ENCODE measurements around the gene LIPE. TPM values are rescaled to one million over a fixed set of nuclear protein-coding genes. Genes with fewer than 3 reads are reported as not detected.

The LIPE gene
- total RNA-seq, 1 donor from 2014 or later = 10.8 TPM

GRCh38 chr19:42374826-42375376 is 52.3 kb downstream of the LIPE start:
- Mint-ChIP-seq H3K27ac (no peak overlapping the region), H3K9me3 (no peaks in the 10 kb centered on the region), H3K4me1 (no peaks in the 10 kb centered on the region), H3K36me3 (peaks cover 16% of the 10 kb centered on the region), H3K4me3 (no peak overlapping the region), H3K27me3 (ENCODE audit: low read depth) (peaks cover under 1% of the 10 kb centered on the region)
- TF ChIP-seq CTCF (IDR thresholded peaks at IDR 0.05; ENCODE audit: unreplicated experiment) = no peak
- no peak for DNase-seq (ENCODE audit: low spot score in 2 of 2, unreplicated experiment in 2 of 2)

DNA sequence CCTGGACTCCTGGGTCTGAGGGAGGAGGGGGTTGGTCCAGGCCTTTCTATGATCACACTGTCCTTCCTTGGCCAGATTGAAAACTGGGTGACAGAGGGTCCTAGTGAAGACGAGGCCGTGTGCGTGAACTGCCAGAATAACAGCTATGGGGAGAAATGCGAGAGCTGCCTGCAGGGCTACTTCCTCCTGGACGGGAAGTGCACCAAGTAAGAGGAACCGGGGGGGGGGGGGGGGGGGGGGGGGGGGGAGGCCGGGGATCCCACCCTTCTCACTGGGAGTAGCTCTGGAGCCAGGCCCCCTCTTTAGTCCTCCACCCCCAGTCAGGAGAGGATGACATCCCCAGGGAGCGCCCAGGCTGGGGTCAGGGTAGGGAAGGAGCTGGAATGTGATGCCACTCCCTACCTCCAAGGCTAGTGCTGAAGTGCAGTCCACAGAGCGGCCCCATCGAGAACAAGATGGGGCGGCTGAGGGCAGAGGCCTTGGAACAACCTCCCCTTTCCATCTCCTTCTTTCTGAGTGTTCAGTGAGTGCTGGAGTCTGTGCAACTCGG is 56.5 kb downstream of the LIPE start:
- Mint-ChIP-seq H3K4me1 (no peaks in the 10 kb centered on the region), H3K27ac (no peak overlapping the region), H3K9me3 (no peaks in the 10 kb centered on the region), H3K4me3 (no peak overlapping the region), H3K36me3 (peaks cover 24% of the 10 kb centered on the region), H3K27me3 (ENCODE audit: low read depth) (no peaks in the 10 kb centered on the region)
- no peak for TF ChIP-seq CTCF (IDR thresholded peaks at IDR 0.05; ENCODE audit: unreplicated experiment)
- DNase-seq (ENCODE audit: low spot score in 2 of 2, unreplicated experiment in 2 of 2) = no peak

- Mint-ChIP-seq H3K27ac (no peak overlapping the region), H3K4me3 (no peak overlapping the region), H3K9me3 (no peaks in the 10 kb centered on the region), H3K36me3 (peaks cover 24% of the 10 kb centered on the region), H3K27me3 (ENCODE audit: low read depth) (no peaks in the 10 kb centered on the region), H3K4me1 (no peaks in the 10 kb centered on the region)
- DNase-seq (ENCODE audit: low spot score in 2 of 2, unreplicated experiment in 2 of 2) = no peak
- no peak for TF ChIP-seq CTCF (IDR thresholded peaks at IDR 0.05; ENCODE audit: unreplicated experiment)
Measured at GRCh38 chr19:42370068-42370520, 57.1 kb downstream of the LIPE start.

DNA sequence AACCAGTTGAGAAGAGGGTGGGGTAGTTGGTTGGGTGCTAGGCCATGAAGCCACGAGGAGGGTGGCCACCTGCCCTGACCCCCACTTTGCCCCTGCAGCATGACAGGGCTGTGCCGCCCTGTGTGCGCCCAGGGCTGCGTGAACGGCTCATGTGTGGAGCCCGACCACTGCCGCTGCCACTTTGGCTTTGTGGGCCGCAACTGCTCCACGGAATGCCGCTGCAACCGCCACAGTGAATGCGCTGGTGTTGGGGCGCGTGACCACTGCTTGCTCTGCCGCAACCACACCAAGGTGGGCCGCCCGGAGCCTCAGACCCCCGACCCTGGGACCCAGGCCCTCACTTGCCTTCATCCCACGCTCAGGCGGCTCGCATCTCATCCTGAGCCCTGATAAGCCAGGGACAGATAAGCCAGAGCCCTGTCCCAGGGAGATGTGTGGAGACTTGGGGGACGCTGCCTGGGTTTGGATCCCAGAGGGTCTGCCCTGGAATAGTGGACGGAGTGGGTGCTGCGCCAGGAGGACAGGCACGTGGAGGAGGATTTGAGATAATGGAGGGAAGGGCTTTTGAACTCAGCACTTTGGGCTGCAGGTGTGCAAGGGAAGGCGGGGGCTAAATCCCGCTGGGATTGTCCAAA is 57.6 kb downstream of the LIPE start:
- no peaks in the 10 kb centered on the region for H3K4me1 Mint-ChIP-seq
- no peaks in the 10 kb centered on the region for H3K9me3 Mint-ChIP-seq
- no peak for TF ChIP-seq CTCF (IDR thresholded peaks at IDR 0.05; ENCODE audit: unreplicated experiment)
- H3K4me3 Mint-ChIP-seq = no peak overlapping the region
- H3K27me3 Mint-ChIP-seq (ENCODE audit: low read depth) = no peaks in the 10 kb centered on the region
- peaks cover 23% of the 10 kb centered on the region for H3K36me3 Mint-ChIP-seq
- DNase-seq (ENCODE audit: low spot score in 2 of 2, unreplicated experiment in 2 of 2) = no peak
- no peak overlapping the region for H3K27ac Mint-ChIP-seq

DNA sequence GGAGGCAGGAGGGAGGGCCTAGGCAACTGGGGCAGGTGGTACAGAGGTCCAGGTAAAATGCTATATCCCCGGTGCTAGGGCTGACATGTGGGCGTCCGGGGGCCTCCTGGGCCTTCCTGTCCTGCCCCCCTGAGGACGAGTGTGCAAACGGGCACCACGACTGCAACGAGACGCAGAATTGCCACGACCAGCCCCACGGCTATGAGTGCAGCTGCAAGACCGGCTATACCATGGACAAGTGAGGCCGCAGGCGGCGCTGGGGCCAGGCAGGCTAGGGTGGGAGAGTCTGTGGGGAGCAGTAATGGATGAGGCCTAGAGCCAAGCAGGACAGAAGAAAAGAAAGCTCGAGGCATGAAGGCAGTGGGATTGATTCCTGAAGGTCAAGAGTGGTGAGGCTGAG is 58.4 kb downstream of the LIPE start:
- no peaks in the 10 kb centered on the region for H3K9me3 Mint-ChIP-seq
- peaks cover 26% of the 10 kb centered on the region for H3K36me3 Mint-ChIP-seq
- TF ChIP-seq CTCF (IDR thresholded peaks at IDR 0.05; ENCODE audit: unreplicated experiment) = no peak
- H3K27me3 Mint-ChIP-seq (ENCODE audit: low read depth) = no peaks in the 10 kb centered on the region
- no peak overlapping the region for H3K4me3 Mint-ChIP-seq
- DNase-seq (ENCODE audit: low spot score in 2 of 2, unreplicated experiment in 2 of 2) = no peak
- no peak overlapping the region for H3K27ac Mint-ChIP-seq
- H3K4me1 Mint-ChIP-seq = no peaks in the 10 kb centered on the region
